ENCODE data around the gene POU2AF1. TPM values are rescaled to one million over a fixed set of nuclear protein-coding genes. Genes with fewer than 3 reads are reported as not detected.

The POU2AF1 gene
- polyA plus RNA-seq, 2 of the 4 experiments (the other 2 are of a cell fraction): not detected

DNA sequence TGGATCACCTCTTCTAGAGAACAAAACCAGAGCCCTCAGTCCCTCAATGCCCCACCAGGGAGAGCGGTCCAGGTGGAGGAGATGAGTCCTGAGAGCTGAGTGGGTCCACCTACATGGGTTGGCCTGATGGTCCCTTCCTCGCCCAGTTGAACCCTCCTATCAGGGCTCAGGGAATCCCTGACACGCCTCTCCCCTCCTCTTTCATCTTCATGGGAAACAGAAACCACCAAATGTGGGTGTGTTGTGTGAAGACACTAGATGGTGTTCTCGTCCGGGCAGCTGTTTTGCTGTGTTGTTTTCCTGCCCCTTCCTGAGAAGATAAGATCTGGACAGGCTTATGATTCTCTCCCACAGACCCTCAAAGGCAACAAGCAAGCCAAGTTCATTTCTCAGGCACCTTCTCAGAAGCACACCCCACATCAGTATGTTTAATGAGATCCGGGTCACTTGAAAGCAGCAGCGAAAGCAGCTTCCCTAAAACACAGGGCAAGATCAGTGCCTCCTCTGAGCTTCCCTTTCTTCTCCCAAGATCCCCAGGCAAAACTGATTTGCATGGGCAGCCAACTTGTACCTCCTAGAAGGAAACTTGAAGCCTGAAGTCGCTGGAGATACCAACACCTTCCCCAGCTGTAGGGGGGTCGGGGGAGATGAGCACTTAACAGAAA lies 35.3 kb upstream of the POU2AF1 start:
- no peaks in the 10 kb centered on the region for H3K9me3 ChIP-seq
- CTCF ChIA-PET: interaction anchor here (0.8 to 1.4 kb wide), 2 partner anchors 9 to 14 kb away, joined by 4 to 6 read pairs; no protein-coding TSS in a partner anchor
- DNase-seq (ENCODE audit: low read depth in 1 of 2, low spot score in 1 of 2) (no peak), ATAC-seq (no peak), FAIRE-seq (no peak)
- WGBS (ENCODE audit: missing lambda C conversion rate): 42% methylated on average over 8 of the region's 9 CpGs
- H3K4me1 ChIP-seq: no peaks in the 10 kb centered on the region
- no peak overlapping the region for H3K4me2 ChIP-seq
- no peak overlapping the region for H3K27ac ChIP-seq
- POLR2A ChIA-PET: no interaction called here
- H3K4me3 ChIP-seq: no peak overlapping the region
- TF ChIP-seq POLR2AphosphoS2 (conservative IDR thresholded peaks at IDR 0.05; ENCODE audit: low read length): no peak
- TF ChIP-seq POLR2A (IDR thresholded peaks at IDR 0.05; ENCODE audit: low read length): no peak
- TF ChIP-seq EP300 (IDR thresholded peaks at IDR 0.05): no peak
- no peak for TF ChIP-seq MAZ (IDR thresholded peaks at IDR 0.05; ENCODE audit: borderline replicate concordance, low read depth, low read length)
- TF ChIP-seq CHD2 (IDR thresholded peaks at IDR 0.05; ENCODE audit: low read length, partially characterized antibody): no peak
- no peak for TF ChIP-seq PBX3 (IDR thresholded peaks at IDR 0.05)
- TF ChIP-seq NPAS2 (CRISPR knock-in tag; IDR thresholded peaks at IDR 0.05; ENCODE audit: borderline replicate concordance): no peak
- TF ChIP-seq, protein P1, sequence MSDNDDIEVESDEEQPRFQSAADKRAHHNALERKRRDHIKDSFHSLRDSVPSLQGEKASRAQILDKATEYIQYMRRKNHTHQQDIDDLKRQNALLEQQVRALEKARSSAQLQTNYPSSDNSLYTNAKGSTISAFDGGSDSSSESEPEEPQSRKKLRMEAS (IDR thresholded peaks at IDR 0.05): no peak

DNA sequence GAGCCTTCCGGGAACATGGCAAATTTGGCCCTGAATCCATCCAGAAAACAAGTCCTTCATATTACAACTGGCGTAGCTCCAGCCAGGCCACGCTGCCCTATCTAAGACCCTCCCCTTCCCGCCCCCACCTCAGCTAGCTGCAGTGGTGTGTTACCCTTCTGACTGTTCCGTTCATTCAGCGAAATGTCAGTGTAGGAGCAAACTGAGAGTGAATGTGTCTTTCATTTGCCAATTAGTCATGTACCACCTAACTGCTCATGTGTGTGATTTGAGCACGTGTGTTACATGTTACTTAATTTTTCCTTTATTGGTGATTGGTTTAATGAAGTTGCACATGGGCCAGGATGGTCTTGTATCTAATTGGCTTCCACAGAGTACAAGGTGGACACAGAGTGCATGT lies 34.8 kb upstream of the POU2AF1 start:
- 58% methylated on average over 6 of the region's 7 CpGs for WGBS (ENCODE audit: missing lambda C conversion rate)
- CTCF ChIA-PET: interaction anchor here (1.4 kb wide), 1 partner anchor 9 kb away, joined by 6 read pairs; no protein-coding TSS in a partner anchor
- H3K4me1 ChIP-seq: no peaks in the 10 kb centered on the region
- H3K4me2 ChIP-seq: no peak overlapping the region
- no peak for DNase-seq (ENCODE audit: low read depth in 1 of 2, low spot score in 1 of 2)
- no peaks in the 10 kb centered on the region for H3K9me3 ChIP-seq
- H3K27ac ChIP-seq: no peak overlapping the region
- POLR2A ChIA-PET: no interaction called here
- H3K4me3 ChIP-seq: no peak overlapping the region
- TF ChIP-seq CBX2 (IDR thresholded peaks at IDR 0.05; ENCODE audit: borderline replicate concordance, low read depth): no peak
- TF ChIP-seq NFE2L2 (conservative IDR thresholded peaks at IDR 0.05; ENCODE audit: low read length): no peak
- TF ChIP-seq TP53 (CRISPR knock-in tag; IDR thresholded peaks at IDR 0.05): no peak
- TF ChIP-seq KDM1A (IDR thresholded peaks at IDR 0.05; ENCODE audit: low read depth): no peak
- TF ChIP-seq RCOR1 (IDR thresholded peaks at IDR 0.05; ENCODE audit: low read depth, low read length): no peak
- no peak for TF ChIP-seq BCL3 (IDR thresholded peaks at IDR 0.05)
- no peak for TF ChIP-seq FOXS1 (CRISPR knock-in tag; IDR thresholded peaks at IDR 0.05)
- TF ChIP-seq NR3C1 (IDR thresholded peaks at IDR 0.05): no peak
- no peak for TF ChIP-seq ZC3H11A (IDR thresholded peaks at IDR 0.05)
- TF ChIP-seq SMC3 (IDR thresholded peaks at IDR 0.05): no peak
- TF ChIP-seq FOSL2 (IDR thresholded peaks at IDR 0.05): no peak
- no peak for TF ChIP-seq FOSL2 (CRISPR knock-in tag; IDR thresholded peaks at IDR 0.05)
- TF ChIP-seq FOSB (CRISPR knock-in tag; IDR thresholded peaks at IDR 0.05): no peak
- TF ChIP-seq, protein P2, sequence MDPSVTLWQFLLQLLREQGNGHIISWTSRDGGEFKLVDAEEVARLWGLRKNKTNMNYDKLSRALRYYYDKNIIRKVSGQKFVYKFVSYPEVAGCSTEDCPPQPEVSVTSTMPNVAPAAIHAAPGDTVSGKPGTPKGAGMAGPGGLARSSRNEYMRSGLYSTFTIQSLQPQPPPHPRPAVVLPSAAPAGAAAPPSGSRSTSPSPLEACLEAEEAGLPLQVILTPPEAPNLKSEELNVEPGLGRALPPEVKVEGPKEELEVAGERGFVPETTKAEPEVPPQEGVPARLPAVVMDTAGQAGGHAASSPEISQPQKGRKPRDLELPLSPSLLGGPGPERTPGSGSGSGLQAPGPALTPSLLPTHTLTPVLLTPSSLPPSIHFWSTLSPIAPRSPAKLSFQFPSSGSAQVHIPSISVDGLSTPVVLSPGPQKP (IDR thresholded peaks at IDR 0.05; ENCODE audit: low read depth, low read length): no peak
- FAIRE-seq: no peak
- ATAC-seq: no peak

GRCh38 chr11:111412293-111412692 lies 33.2 kb upstream of the POU2AF1 start:
- TF ChIP-seq RFX5 (IDR thresholded peaks at IDR 0.05): no peak
- no peak for TF ChIP-seq NFE2L2 (conservative IDR thresholded peaks at IDR 0.05; ENCODE audit: low read length)
- no peak for TF ChIP-seq EHMT2 (IDR thresholded peaks at IDR 0.05; ENCODE audit: low read depth)
- TF ChIP-seq REST (IDR thresholded peaks at IDR 0.05): no peak
- no peak for TF ChIP-seq SREBF2 (IDR thresholded peaks at IDR 0.05)
- TF ChIP-seq FOSL2 (IDR thresholded peaks at IDR 0.05): no peak
- TF ChIP-seq FOSL2 (CRISPR knock-in tag; IDR thresholded peaks at IDR 0.05): no peak
- TF ChIP-seq, protein P3, sequence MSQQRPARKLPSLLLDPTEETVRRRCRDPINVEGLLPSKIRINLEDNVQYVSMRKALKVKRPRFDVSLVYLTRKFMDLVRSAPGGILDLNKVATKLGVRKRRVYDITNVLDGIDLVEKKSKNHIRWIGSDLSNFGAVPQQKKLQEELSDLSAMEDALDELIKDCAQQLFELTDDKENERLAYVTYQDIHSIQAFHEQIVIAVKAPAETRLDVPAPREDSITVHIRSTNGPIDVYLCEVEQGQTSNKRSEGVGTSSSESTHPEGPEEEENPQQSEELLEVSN (IDR thresholded peaks at IDR 0.05; ENCODE audit: borderline replicate concordance, low read depth): no peak
- no peak for TF ChIP-seq GATA3 (IDR thresholded peaks at IDR 0.05; ENCODE audit: borderline replicate concordance)
- DNase-seq (ENCODE audit: low read depth in 1 of 2, low spot score in 1 of 2): no peak
- no peaks in the 10 kb centered on the region for H3K9me3 ChIP-seq
- H3K27ac ChIP-seq: no peak overlapping the region
- no peak overlapping the region for H3K4me2 ChIP-seq
- CTCF ChIA-PET: interaction anchor here (0.7 to 1.9 kb wide), 2 partner anchors 15 to 113 kb away, joined by 3 to 5 read pairs; no protein-coding TSS in a partner anchor
- H3K4me1 ChIP-seq: no peaks in the 10 kb centered on the region
- H3K4me3 ChIP-seq: no peak overlapping the region
- POLR2A ChIA-PET: no interaction called here
- 31% methylated on average over 3 of the region's 3 CpGs for WGBS (ENCODE audit: missing lambda C conversion rate)
- ATAC-seq: no peak
- no peak for FAIRE-seq
